Fibroblast of gingiva (primary cell): Measurements from ENCODE around the gene LRRC47.
A peak's percentile ranks its signal among the peaks of the same experiment; 100 is the strongest.
"Not testable (repeated sequence)": the region's sequence is repeated elsewhere in the genome, so short reads cannot be mapped to it uniquely, and the experiment has no call there.

Experiments used
- DNase-seq: peaks from one replicate; pipeline ENCODE4 v3.0.0-alpha.2; 2011; ENCODE audit warnings: low read depth

The LRRC47 gene

GRCh38 chr1:3772027-3772714 lies 24.1 kb downstream of the LRRC47 start:
- DNase-seq, result peak; percentile 74

- DNase-seq, result no peak
Measured at GRCh38 chr1:3771108-3772026, 24.9 kb downstream of the LRRC47 start.

DNA sequence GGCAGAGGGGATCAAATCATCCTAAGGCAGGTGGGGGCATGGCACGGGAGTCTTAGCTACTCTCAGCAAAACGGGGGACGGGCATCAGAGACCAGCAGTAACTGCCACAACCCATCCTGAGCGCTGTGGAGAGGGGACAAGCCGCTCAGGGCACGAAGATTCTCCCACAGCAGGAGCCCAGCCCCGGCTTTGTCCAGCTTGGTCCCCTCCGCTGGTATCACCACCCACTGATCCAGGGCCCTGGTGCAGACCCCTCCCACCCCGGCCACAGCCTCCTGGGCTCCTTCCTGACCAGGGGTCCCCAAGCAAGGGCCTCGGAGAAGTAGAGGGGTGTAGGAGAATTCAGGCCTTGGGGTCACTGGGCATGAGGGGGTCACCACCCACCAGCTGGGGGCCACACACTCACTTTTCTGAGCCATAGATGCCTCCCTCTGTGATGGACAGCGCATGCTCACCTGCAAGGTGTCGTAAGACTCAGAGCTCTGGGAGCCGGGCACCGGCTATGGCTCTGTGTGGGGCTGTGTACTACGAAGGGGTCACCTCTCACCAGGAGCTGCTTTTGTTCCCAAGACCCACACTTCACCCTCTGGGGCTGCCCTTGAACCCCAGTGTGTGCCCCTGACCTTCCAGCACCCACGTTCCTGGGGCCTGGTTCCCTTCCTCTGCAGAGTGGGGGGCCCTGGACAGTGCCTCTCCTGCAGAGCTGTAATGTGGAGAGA lies 26.1 kb downstream of the LRRC47 start:
- DNase-seq, result no peak

DNA sequence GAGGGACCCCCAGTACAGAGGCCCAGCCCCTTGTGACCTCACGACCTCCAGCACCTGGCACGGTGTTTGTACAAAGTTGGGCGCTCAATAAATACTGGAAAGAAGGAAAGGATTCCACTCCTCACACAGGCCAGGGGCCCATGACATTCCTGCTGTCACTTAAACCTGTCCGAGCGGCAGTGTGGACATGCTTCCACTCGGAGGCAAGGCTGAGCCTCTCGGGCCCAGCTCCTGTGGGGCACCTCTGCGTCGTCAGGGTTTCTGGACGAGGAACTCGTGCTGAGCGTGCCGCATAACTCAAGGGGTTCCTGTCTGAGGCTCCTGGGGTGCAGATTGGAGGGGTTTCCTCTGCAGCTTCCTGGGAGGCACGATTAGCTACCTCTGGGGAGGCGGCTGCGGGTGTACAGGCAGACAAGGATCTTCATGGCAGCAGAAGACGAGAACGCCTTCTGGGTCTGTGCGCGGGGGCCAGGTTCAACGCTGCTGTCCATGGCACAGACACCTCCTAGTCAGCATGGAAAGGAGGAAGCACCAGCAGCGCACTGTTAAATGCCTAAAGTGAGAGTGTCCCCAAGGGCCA lies 27.4 kb downstream of the LRRC47 start:
- no peak for DNase-seq

GRCh38 chr1:3767328-3767925 lies 28.9 kb downstream of the LRRC47 start:
- no peak for DNase-seq

- no peak for DNase-seq
Measured at GRCh38 chr1:3763351-3764125, 32.8 kb downstream of the LRRC47 start.

DNA sequence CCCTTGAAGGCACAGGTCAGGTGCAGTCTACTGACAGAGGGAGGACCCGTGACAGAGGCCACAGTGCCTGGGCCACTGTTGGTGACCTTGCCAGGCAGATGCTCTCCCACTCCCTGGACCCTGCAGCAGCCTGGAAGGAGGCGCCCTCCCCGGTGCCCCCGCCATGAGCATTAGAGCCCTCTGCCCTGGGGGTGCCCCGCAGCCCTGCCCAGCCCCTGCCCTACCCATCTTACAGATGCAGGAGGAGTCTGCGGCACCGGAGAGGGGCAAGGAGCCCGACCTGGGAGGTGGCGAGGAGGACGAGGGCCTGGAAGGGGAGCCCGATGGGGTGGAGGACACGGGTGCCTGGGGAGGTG lies 33.4 kb downstream of the LRRC47 start:
- DNase-seq, result no peak

DNA sequence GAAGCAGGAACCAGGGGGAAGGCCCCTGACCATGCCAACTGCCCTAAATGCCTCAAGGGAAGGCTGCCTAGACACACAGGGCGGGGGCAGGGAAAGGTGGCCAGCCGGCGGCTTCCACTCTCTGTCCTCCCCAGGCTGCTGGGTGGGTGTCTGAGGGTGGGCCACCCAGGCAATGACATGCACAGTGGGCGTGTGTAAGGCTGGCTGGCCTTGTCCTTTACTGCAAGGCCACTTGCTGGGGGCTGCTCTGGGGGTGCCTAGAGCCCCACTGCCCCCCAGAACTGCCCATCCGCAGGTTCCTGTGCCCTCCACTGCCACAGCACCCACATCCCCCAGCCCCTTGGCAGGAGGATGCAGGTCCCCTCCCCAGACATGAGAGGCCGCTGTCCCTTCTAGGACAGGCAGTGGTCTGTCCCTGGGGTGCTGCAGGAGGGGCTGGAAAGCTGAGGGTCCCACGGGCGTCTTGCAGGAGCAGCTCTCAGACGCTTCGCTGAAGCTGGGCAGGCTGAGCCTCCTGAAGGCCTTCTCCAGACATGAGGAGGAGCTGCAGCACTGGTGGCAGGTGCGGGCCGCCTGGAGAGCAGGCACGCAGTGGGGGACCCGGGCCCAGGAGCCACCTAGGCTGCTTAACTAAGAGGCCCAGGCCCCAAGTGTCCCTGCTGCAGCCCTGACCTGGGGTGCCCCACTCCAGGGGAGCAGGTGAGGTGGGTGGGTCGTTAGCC lies 34.0 kb downstream of the LRRC47 start:
- DNase-seq, result no peak

DNA sequence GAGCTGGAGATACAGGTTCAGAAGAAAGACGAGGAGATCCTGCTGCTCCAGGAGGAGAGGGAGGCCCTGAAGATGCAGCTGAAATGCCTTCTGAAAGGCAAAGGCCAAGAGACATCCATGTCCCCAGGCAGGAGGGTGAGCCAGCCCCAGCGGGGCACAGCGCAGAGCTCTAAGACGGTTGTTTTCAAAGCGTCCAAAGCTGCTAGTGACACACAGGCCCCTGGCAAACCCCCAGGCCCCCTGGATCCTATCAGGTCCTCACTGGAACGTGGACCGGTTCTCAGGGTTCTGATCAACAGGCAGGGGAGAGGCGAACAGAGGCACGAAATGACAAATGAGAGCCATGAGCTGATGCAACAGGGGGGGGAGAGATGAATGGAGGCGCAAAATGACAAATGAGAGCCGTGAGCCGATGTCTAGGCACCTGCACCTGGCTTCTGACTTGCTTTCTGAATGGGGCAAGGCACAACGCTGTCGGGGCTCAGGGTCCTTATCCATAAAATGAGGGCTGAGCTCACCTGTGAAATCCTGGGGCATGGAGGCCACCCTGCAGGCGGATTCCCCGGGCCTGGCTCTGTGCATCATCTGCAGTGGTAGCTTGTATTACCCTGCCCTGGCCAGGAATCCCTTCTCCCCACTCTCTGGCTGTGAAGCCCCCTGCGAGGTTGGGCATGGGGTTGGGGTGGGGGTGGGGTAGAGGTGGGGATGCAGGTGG lies 34.8 kb downstream of the LRRC47 start:
- DNase-seq, result no peak

GRCh38 chr1:3759796-3760195 lies 36.5 kb downstream of the LRRC47 start:
- DNase-seq, result no peak

DNA sequence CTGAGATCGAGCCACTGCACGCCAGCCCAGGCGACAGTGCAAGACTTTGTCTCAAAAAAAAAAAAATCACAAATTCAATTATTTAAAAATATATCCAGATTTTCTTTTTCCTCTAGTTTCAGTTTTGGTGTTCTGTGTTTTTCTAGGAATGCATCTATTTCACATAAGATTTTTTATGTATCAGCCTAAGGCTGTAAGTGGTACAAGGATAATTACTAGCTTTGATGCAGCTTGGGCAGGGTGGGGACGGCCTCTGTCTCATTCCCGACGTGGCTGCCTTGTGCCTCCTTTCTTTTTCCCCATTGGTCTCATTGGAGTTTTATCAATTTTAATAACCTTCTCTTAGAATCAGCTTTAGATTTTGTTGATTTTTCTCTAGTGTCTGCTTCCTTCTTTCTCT lies 37.1 kb downstream of the LRRC47 start:
- DNase-seq, result no peak

- DNase-seq, result no peak
Measured at GRCh38 chr1:3756394-3756793, 39.9 kb downstream of the LRRC47 start.

GRCh38 chr1:3753656-3754454 lies 42.4 kb downstream of the LRRC47 start:
- DNase-seq, result no peak

GRCh38 chr1:3752400-3752945 lies 43.8 kb downstream of the LRRC47 start, which contains the start of gene CCDC27:
Gene CCDC27, plus strand, starts transcription at chr1:3752450. Its CDS starts 32 bp downstream, at chr1:3752482.
- no peak for DNase-seq

DNA sequence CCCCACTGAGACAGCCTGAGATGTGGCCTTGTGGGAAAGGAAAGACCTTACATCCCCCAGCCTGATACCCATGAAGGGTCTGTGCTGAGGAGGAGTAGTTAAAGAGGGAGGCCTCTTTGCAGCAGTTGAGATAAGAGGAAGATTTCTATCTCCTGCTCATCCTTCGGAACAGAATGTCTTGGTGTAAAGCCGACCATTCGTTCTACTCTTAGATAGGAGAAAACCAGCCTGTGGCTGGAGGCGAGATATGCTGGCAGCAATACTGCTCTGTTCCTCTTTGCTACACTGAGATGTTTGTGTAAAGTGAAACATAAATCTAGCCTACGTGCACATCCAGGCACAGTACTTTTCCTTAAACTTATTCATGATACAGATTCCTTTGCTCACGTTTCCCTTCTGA lies 45.6 kb downstream of the LRRC47 start:
- DNase-seq, result no peak

- no peak for DNase-seq
Measured at GRCh38 chr1:3749512-3749911, 46.8 kb downstream of the LRRC47 start.

GRCh38 chr1:3748316-3748900 lies 47.9 kb downstream of the LRRC47 start:
- DNase-seq, result not testable (repeated sequence)

DNA sequence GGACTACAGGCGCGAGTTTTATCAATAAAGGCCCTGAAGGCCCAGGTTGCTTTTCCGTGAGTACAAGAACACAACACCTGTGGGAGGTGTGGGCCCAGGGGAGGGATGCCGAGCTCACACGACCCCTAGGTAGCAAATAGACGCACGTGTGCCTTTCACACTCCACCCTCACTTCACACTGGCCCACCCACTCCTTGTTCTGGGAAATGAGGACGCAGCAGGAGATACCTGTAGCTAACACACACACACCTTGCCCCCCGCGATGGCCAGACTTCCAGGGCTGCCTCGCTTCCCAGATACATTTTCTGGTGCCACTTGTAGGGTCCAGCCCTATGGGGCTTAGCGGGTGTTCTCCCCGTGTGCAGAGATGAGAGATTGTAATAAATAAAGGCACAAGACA lies 48.4 kb downstream of the LRRC47 start:
- no peak for DNase-seq
